GM18519 (cell line): ENCODE results near the gene SLC35B2.

Experiments
- ATAC-seq: cut with Tn5 transposase; IDR thresholded peaks from one replicate; pipeline ENCODE4 v1.9.1; 2021; ENCODE audit warnings: mild to moderate bottlenecking, moderate library complexity; ENCODE audit not compliant: unreplicated experiment, low FRiP score

The SLC35B2 gene

DNA sequence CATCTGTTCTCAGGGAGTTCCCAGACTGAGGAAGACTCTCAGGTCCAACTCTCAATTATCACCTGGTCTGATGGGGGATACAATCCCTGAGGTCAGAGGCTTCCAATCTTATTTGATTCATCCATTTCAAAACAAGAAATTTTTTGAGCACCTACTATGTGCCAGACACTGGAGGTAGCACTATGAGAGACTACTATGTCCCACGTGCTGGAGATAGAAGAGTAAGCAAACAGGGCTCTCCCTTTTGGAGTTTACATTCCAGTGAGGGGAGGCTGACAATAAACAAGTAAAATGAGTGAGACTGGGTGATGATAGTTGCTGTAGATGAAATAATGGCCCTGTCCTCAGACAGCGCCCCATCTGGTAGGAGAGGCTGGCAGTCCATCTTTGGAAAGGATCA lies 29.4 kb upstream of the SLC35B2 start:
- no peak for ATAC-seq

DNA sequence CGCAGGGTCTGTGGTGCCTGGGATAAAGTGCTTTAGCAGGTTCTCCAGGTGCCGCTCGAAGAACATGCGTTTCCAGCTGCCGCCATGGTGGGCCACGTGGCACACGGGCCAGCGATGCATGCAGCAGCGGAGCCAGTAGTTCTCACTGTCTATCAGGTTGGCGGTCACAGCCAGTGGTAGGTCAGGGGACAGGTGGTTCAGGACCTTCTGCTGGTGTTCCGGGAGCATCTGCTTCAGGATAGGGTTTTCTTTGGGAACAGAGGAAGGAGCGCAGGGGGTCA lies 28.9 kb upstream of the SLC35B2 start:
- ATAC-seq: no peak

DNA sequence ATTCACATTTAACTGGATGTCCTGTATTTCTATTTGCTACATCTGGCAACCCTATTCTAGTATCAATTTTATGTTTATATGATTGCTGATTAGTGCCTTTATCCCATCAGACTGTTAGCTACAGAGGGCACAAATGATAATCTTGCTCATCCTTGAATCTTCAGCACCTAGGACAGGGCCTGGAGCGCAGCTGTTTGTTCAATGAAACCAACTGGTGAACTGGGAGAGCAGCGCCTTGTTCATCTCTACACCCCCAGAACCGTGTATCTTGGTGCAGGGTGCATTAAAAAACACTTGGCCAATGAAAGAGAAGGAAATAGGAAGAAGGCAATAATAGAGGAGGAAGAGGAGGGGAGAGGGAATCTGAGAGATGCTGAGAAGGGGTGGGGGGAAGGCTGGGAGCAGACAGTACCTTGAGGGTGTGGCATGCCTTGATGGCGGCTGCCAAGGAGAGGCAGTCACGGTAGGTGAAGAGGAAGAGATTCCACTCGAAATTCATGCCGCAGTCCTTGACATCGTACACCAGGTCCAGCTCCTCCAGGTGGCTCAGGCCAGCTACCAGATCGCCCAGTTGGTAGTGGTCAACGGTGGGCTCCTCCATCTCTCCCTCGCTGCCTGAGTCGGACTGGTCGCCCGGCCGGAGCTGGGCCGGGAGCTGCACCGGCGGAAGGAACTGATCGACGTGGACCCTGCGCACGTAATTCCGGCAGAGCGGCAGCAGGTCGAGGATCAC lies 28.4 kb upstream of the SLC35B2 start:
- ATAC-seq: no peak

DNA sequence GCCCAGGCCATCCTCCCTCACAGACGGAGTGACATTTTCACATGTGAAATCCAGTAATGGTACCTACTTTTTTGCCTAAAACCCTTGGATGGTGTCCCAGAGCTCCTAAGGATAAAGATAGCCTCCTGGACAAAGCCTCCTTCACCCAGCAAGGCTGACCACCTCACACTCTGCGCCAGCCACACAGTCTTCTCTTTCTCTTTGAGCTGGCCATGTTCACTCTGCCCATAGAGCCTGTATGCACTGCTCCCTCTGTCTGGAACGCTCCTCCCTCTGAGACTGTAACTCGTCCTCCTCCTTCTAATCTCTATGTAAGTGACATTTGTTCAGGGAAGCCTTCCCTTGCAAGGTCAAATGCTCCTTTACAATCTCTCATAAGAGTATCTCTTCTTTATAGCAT lies 27.5 kb upstream of the SLC35B2 start:
- no peak for ATAC-seq

DNA sequence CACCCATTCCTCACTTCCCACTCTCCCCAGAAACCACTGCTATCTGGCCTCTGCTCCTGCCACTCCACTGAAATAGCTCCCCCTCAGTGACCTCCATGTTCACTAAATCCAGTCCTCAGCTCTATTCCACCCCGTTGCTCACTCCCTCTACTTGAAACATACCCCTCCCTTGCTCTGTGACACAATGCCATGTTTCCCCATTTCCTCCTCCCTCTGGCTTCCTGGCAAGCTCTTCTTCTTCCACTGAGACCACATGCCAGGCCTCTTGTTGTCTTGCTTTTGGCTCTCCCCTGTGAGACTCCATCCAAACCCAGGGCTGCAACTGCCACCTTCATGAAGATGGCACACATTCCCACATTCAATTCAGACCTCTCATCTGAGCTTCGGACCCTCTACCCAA lies 26.8 kb upstream of the SLC35B2 start:
- ATAC-seq: no peak

DNA sequence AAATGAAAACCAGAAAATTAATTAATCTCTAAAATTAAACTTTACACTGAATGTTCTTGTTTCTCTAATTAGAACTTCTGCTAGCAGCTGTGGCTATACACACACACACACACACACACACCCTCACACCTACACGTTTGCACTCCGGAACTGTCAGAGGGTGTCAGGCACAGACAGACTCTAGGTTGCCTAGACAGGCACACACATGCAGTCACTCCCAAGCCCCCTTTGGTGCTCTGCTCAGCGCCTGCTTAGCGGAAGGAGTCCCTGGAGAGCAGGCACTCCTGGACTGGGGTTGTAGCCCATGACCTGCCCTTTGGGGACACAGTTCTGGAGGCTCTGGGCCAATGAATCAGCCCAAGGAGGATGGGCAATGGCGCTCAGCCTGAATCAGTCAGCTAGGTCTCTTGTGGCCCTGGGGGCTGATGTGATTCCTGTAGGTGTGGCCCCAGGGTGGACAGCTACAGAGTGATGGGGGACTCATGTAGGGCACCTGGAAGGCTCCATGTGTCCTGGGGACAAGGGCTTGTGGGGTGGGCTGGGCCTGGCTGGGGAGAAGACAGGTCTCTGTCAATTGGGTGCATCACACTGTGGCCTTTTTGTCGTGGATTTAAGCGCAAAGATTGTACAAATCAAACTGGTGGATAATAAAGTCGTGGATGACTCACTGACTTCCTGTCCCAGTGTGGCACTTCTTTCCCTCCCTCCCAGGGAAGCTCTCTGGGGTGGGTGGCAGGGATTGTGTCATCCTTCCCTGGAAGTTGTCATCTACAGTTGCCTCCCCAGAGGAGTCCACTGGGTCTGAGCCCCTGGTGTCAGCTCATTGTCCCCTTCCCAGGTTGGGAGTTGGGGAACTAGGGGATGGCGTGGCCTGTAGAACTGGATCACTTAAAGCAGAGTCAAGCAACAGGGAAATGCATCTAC lies 21.7 kb upstream of the SLC35B2 start:
- ATAC-seq: no peak

DNA sequence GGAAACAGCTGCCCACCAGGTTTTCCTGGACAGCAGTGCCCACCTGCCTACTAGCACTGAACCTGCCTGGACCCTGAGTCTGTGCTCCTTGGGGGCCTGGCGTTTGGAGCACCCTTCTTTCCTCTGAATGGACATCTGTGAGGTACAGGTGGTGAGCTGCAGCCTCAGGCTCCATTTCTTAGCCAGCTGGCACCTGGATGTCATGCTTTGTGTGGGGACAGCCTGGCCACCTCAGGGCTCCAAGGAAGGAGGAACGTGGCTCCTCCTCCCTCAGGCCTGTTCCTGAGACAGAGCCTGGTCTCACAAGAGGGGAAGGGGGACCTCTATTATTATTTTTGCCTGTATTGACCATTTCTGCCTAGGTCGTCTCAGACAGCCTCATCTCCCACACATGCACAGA lies 21.0 kb upstream of the SLC35B2 start:
- ATAC-seq: no peak

DNA sequence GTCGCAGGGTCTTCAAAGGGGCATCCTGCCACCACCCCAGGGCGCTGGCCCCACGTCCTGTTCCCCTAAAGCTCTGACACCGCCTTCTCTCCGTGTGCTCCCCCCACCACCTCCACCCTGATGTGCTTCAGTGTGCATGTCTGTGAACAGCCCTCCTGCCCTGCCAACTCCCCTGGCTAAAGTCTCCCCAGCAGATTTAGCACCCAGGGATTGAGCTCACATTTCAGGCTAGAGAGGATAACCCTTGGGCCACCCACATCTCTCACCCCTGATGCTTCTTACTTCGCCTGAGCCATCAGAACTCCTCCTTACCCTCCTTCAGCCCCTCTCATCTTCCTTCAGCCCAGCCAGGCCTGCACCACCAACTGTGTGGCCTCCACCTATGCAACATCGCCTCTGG lies 20.4 kb upstream of the SLC35B2 start:
- ATAC-seq: no peak

DNA sequence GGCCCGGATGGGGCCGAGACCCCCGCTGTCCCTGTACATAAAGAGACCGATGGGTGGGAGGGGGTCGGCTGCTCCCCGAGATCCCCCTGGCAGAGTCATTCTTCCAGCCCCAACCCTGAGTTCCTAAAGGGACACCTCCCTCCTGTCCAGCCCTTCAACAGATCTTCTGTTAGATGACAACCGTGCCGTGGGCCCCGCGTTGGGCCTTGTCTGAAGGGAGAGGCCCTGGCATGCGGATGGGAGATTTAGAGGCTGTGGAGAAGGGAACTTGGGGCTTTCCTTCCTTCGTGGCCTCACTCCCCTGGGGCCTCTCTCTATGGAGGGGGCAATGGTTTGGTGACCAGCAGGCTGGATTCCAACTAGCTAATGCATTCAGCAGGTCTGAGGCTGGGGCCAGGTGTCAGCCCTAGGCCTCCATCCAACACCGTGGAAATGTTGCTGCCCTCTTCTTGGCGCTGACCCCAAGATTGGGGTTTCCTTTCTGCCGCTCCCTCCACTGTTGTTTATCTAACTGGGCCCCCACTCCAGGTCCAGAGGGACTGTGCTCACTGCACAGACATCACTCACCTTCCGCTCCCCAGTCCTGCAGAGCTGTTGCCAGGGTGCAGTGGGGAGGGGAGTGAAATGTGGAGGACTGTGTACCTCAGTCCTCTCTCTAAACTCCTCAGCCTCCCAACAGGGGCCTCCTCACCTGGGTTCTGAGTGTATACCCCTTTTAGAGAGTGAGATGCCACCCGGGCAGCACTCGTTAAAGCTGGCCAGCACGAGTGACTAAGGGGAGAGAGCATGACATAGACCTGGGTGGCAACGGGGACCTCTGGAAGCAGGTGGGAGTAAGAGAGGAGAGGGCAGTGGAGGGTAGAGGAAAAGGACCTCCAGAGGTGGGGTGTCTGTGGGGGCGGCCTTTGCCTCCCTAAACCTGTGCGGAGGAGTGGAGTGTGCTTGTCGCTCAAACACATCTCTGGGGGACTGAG lies 19.6 kb upstream of the SLC35B2 start:
- no peak for ATAC-seq

DNA sequence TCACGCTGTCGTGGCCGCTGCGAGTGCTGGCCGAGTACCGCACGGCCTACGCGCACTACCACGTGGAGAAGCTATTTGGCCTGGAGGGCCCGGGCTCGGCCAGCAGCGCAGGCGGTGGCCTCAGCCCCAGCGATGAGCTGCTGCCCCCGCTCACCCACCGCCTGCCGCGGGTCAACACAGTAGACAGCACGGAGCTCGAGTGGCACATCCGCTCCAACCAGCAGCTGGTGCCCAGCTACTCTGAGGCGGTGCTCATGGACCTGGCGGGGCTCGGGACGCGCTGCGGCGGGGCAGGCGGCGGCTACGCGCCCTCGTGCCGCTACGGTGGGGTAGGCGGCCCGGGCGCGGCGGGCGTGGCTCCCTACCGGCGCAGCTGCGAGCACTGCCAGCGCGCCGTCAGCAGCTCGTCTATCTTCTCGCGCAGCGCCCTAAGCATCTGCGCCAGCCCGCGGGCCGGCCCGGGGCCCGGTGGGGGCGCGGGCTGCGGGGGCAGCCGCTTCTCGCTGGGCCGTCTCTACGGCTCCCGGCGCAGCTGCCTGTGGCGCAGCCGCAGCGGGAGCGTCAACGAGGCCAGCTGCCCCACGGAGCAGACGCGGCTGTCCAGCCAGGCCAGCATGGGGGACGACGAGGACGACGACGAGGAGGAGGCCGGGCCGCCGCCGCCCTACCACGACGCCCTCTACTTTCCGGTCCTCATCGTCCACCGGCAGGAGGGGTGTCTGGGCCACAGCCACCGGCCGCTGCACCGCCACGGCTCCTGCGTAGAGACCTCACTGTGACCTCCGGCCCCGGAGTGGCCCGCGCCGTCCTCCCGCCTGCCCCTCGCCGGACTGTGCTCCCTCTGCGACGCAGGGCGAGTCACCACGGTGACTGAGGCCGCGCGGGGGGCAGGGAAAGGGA lies 18.7 kb upstream of the SLC35B2 start:
- ATAC-seq: no peak

DNA sequence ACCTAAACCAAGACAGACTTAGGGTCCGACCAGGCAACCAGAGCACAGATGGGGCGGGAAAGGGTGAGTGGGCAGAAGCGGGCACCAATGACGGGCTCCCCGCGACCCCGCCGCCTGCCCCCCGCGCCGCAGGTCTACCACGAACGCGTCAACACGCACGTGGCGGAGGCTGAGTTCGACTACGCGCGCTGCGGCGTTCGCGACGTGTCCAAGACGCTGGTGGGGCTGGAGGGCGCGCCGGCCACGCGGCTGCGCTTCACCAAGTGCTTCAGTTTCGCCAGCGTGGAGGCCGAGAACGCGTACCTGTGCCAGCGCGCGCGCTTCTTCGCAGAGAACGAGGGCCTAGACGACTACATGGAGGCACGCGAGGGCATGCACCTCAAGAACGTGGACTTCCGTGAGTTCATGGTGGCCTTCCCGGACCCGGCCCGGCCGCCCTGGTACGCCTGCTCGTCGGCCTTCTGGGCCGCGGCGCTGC lies 18.0 kb upstream of the SLC35B2 start:
- ATAC-seq: no peak

DNA sequence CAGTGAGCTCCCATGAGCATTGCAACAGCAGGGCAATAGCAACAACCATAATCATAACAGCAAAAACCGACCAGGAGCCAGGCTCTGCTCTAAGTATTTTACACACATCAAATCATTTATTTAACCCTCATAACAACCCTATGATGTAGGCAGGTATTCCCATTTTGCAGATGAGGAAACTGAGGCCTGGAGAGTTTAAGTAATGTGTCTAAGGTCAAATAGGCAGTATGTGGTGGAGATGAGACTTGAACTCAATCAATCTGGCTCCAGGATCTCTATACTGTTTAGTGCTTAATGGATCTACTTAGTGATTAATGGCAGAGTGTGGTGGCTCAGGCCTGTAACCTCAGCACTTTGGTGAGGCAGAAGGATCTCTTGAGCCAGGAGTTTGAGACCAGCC lies 16.3 kb upstream of the SLC35B2 start:
- no peak for ATAC-seq

DNA sequence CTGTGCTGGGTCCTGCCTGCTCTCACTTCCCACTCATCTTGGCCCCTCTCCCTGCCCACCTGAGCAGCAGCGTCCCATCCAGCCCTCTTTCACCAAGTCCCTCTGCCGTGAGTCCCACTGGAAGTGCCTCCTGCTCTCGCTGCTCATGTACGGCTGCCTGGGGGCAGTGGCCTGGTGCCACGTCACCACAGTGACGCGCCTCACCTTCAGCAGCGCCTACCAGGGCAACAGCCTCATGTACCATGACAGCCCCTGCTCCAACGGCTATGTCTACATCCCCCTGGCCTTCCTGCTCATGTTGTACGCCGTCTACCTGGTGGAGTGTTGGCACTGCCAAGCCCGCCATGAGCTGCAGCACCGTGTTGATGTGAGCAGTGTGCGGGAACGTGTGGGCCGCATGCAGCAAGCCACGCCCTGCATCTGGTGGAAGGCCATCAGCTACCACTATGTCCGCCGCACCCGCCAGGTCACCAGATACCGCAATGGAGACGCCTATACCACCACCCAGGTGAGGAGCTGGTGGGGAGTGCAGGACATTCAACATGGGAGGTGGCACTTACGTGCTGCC lies 15.8 kb upstream of the SLC35B2 start:
- ATAC-seq: no peak

DNA sequence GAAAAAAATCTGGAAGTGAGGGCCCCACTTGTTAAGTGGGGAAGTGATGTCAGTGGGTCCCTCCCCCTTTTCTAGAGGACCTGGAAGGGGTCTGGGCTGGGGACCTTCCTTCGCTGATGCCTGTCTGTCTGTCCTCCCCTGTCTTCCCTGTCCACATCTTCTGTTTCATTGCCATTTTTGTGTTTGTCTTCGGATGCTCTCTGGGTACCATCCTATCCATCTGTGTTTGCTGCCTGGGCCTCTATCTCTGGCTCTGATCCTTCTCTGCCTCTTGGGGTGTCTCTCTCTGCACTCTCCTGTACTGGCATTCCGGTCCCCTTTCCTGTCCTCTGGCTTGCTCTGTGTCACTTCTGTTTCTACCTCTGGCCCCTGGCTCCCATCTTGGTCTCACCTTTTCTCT lies 15.2 kb upstream of the SLC35B2 start:
- ATAC-seq: no peak

DNA sequence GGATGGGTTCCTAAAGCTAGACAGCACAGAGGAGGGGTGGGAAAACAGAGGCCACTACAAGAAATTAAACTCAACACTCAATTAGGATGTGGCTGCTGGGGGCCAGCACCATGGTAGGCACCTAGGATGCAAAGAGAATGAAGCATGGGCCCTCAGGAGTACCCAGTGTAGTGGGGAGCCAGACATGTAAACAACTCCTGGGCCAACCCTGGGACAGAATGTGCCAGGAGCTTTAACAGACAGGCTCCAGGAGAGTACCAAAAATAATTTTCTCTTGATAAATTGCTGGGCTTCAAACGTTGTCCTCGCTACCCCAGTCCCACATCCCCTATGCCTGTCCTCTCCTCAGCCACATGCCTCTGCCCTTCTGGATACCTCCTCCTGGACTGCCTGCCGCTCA lies 14.6 kb upstream of the SLC35B2 start:
- no peak for ATAC-seq

DNA sequence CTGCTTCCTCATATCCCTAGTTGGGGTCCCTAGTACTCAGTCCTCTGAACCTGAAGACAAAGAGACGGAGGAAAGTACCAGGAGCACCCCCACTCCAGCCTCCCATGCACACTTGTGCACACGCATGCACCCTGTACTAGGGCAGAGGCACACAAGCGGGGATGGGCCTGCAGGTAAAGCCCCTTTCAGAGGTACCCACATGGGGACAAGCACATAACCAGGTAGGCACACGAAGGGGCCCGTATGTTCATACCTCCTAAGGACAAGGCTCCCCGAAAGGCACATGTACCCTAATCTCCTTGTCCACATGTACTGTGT lies 14.0 kb upstream of the SLC35B2 start:
- no peak for ATAC-seq

DNA sequence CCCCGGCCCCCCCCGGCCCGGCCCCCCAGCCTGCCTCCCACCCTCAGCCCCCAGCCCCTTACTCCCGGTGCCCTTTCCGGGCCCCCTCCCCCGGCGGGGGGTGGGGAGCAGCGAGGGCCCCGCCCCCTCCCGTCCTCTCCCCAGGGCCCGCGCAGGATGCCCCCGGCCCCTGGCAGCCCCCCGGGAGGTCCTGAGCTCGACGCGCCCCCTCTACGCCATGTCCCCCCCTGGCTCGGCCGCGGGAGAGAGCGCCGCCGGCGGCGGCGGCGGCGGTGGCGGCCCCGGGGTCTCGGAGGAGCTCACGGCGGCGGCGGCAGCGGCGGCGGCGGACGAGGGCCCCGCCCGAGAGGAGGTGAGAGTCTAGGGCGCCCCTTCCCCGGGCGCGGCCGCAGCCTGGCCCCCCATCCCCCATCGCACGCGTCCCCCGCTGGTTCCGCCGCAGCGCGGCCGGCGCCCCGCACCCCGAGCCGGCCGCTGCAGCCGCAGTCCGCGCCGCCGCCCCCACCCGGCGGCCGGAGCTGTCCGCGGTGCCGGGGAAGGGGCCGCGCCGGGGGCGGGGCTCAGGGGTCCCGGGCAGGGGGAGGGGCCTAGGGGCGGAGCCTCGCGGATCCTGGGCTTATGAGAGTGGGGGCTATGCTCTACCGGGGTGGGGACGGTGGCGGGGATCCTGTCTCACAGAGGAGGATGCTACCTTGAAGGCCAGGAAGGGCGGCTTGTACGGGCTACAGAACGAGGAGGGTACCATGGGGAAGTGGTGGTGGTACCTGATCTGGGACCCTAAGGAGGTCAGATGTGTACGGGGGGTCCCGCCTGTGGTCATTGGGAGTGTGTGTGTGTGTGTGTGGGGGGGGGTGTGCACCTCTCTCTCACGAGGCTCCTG lies 13.4 kb upstream of the SLC35B2 start:
- no peak for ATAC-seq

DNA sequence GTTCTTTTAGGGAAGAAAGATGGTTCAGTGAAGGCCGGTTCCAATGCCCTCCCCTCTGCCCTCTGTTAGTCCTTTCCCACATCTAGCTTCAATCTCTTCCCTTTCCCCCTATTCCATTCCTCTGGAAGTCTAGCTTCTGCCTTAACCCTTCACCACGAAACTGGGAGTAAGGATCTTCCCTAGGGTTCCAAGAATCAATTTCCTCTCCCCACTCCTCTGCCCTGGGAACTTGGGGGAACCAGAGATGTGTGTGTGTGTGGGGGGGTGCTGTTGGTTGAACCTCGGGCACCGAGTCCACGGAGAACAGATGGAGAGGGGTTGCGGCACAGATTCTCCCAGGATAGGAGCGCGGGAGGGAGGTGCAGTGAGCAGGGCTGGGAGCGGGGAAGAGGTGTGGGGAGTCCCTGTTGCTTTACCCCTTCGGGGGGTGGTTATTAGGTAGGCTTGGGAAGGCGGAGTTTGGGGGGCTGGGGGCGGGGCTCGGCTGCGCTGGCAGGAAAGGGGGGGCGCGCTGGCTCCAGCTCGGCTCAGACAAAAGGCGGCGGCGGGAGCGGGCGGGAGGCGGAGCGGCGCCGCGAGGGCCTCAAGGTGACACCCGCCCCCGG lies 12.7 kb upstream of the SLC35B2 start, which contains the start of gene TMEM151B:
Gene TMEM151B, plus strand, starts transcription at position 530 of the 605 bp plus-strand sequence. CDS start 293 bp downstream, outside the sequence.
- no peak for ATAC-seq
